Renal pelvis (tissue), 4 donors: ENCODE data around the gene RBX1. TPM values are rescaled to one million over a fixed set of nuclear protein-coding genes. Genes with fewer than 3 reads are reported as not detected.

Source experiments
- DNase-seq: peaks from one replicate; pipeline ENCODE4 v3.0.0-alpha.2; 2013
- polyA plus RNA-seq, 3 donors: library from polyadenylated mRNA; unstranded; fragments of 120-200 nt; gene quantifications; one replicate each; pipeline ENCODE4 v1.2.1, GENCODE V29; 2013; ENCODE audit not compliant: insufficient read length in 3 of 3

The RBX1 gene
- polyA plus RNA-seq, 3 donors = 66.6 to 78.0 (median 71.3) TPM

DNA sequence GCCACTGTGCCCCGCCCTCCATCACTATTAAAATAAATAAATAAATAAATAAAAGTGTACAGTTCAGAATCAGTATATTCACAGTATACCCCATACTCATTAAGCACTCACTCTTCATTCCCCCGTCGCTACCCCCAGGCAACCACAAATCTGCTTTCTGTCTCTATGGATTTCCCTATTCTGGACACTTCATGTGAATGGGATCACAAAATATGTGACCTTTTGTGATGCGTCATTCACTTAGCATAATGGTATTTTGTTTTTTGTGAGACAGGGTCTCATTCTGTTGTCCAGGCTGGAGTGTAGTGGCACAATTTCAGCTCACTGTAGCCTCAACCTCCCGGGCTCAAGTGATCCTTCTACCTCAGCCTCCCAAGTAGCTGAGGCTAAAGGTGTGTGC, 52.8 kb downstream of the RBX1 start:
- no peak for DNase-seq

DNA sequence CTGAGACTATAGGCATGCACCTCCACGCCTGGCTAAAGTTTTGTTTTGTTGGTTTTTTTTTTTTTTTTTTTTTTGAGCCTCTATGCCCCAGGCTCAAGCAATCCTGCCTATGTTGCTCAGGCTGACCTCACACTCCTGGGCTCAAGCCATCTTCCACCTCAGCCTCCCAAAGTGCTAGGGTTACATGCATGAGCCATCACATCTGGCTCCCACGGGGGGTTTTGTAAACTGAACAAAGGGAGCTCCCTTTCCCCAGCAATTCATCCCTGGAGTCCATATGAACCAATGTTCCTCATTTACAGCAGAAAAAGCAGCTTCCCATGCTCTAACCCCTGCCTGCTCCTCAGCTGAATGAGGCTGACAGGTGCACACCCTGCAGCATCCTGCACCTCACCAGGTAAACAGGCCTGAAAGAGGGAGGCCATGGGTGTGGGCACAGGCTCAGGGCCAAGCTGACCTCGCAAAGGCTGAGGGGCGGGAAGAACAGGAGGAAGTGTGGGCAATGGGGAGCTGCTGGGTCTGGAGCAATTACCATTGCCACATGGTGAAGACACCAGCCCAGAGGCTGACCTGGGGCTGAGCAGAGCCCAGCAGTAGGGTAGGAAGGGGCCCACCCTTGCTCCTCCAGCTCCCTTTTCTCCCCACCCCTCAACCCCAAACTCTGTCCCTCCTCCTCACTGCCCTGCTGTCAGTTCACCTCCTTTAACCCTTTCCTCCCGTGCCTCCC, 58.2 kb downstream of the RBX1 start:
- no peak for DNase-seq

DNA sequence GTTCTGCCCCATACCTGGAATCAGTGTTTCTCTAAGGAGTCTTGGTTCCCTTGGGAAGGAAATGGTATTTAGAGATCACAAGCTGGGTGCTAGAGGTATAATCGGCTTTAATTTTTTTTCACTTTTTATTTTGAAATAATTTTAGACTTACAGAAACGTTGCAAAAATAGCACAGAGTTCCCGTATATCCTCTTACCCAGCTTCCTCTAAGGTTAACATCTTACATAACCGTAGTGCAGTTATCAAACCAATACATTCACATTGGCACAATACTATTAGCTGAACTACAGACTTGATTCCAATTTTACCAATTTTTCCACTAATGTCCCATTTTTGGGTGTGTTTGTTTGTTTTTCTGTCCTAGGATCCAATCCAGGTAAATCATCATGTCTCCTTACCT, 63.8 kb downstream of the RBX1 start:
- DNase-seq = no peak

DNA sequence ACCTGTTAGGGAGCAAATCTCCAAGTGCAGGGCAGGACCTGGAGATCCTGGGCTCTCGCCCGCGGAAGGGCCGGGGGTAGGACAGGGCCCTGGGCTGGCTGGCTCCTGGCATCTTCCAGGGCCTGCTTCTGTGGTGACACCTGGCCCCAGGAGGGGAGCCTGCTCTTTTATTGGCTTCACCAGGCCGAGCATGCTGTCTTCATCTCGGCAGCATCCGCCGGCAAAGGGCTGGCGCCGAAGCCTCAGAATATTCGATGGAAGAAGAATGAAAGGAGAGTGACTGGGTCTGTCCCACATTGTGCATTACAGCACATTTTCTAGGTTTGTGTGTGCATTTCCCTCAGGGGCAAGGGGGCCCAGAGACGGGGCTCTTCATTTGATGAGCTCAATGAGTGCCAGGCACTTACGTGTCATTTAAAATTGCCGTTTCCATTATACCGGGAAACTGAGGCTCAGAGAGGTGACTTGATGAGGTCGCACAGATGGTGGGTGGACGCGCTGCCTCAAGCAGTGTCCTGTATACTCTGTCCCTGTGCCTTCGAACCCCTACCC, 70.0 kb downstream of the RBX1 start:
- DNase-seq = no peak

DNA sequence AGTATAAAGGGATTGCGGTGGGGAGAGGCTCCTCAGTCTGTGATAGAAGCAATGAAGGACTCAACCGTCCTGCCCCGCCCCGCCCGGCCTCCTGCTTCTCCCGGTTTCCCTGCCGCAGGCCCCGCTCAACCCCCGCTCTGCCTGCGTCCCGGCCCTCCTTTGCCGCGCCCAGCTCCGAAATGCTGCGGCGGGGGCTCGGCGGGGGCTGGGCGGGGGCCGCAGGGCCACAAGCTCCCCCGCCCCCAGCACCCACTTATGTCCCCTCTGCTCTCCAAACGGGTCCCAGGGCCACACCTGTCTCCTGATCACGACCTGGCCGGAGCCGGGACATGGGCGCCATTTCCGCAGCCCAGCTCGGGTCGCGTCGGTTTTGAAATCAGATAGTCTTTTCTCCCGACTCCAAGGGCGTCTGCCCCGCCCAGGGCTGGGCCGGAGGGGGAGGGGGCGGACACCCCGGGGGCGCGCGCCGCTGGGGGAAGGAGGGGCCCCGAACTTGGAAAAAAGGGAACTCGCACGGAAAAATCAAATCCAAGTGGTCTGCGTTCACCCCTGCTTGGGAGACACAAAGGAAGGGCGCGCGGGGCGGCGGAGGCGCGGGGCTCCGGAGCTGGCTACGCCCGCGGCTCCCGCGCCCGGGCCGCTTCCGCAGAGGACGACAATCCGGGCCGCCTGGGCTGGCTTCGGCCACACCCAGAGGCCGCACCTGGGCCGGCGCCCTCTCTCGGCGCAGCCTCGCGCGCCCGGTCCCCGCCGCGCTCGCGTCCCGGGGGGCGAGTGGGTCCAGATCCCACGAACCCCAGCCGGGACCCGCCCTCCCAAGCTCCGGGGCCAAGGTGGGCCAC, 70.7 kb downstream of the RBX1 start:
- peak; percentile 50 for DNase-seq

- peak; percentile 86 for DNase-seq
Measured at GRCh38 chr22:41022470-41023298, 71.5 kb downstream of the RBX1 start.

Other genes starting within 250 kb of the RBX1 start
- gene SLC25A17, start 132.0 kb upstream of the RBX1 start, polyA plus RNA-seq = 10 to 100 TPM; 38.1 to 42.8 (median 42.8) TPM
- gene ST13, start 94.7 kb upstream of the RBX1 start, polyA plus RNA-seq = 100 to 1,000 TPM; 563 to 683 (median 629) TPM
- 10 to 100 TPM; 16.6 to 31.5 (median 23.8) TPM for gene XPNPEP3, start 94.2 kb upstream of the RBX1 start, polyA plus RNA-seq
- under 1 TPM; 0.24 to 0.99 (median 0.77) TPM for gene DNAJB7, start 89.3 kb upstream of the RBX1 start, polyA plus RNA-seq
- gene EP300, start 141.2 kb downstream of the RBX1 start, polyA plus RNA-seq = 10 to 100 TPM; 55.3 to 78.4 (median 72.0) TPM